Thoracic aorta (tissue), 2 donors: ENCODE data around the gene WDR37. TPM values are rescaled to one million over a fixed set of nuclear protein-coding genes. Genes with fewer than 3 reads are reported as not detected.
"Not testable (repeated sequence)": the region's sequence is repeated elsewhere in the genome, so short reads cannot be mapped to it uniquely, and the experiment has no call there.

Experiments used
- ATAC-seq: fragments of 150-250 bp; one replicate; pipeline ENCODE4 v1.8.0; 2017; ENCODE audit warnings: low read depth; ENCODE audit not compliant: insufficient number of reproducible peaks, low FRiP score
- DNase-seq: peaks from one replicate; pipeline ENCODE4 v3.0.0-alpha.2; 2020; ENCODE audit warnings: low spot score
- H3K27ac ChIP-seq, 2 donors: fragments of 200-600 bp; sonication (generic); 1 replicate in 1 of 2; 2 replicates in 1 of 2; pipeline ENCODE4 v1.5.1; 2016; ENCODE audit warnings: mild to moderate bottlenecking in 2 of 2, moderate library complexity in 2 of 2
- H3K27me3 ChIP-seq: fragments of 200-600 bp; sonication (generic); replicated peaks from 2 replicates; pipeline ENCODE4 v1.6.0; 2016; ENCODE audit warnings: mild to moderate bottlenecking; ENCODE audit not compliant: insufficient read depth
- H3K36me3 ChIP-seq: fragments of 200-600 bp; sonication (generic); one replicate; pipeline ENCODE4 v1.5.1; 2016
- H3K4me1 ChIP-seq, 2 donors: fragments of 200-600 bp; sonication (generic); 1 replicate in 1 of 2; 2 replicates in 1 of 2; pipeline versions ENCODE4 v1.5.1 to v1.6.0; 2016; ENCODE audit warnings: low read depth in 2 of 2, mild to moderate bottlenecking in 1 of 2; ENCODE audit not compliant: control insufficient read depth in 1 of 2
- H3K4me3 ChIP-seq: fragments of 200-600 bp; sonication (generic); 2 replicates; pipeline ENCODE4 v1.5.1; 2016; ENCODE audit warnings: mild to moderate bottlenecking
- H3K9me3 ChIP-seq: fragments of 200-600 bp; sonication (generic); 2 replicates; pipeline ENCODE4 v1.5.1; 2016
- CTCF ChIP-seq: fragments of 200-600 bp; sonication (generic); IDR thresholded peaks from one replicate; pipeline ENCODE4 v1.5.1; 2019; ENCODE audit warnings: antibody characterized with exemption
- total RNA-seq, 2 donors: library from RNA; depleted of rRNA; stranded (reverse); fragments of >200 nt; gene quantifications; one replicate each; pipeline versions ENCODE4 v1.1.0 to v1.2.3, GENCODE V29; 2016

The WDR37 gene
- total RNA-seq: 10 to 100 TPM; 18.3 to 24.6 TPM

GRCh38 chr10:1056326-1057105, at the start of gene WDR37:
WDR37 (plus strand) TSS chr10:1056385; CDS start chr10:1072156, 15,771 bp downstream.
- H3K4me1 ChIP-seq: peaks cover 14 to 37% of the 10 kb centered on the region in 2 donors
- peak; percentile 44 for DNase-seq
- TF ChIP-seq CTCF: no peak
- peak; percentile 83 for ATAC-seq
- H3K27me3 ChIP-seq: no peaks in the 10 kb centered on the region
- H3K4me3 ChIP-seq: peak within 1 kb of the TSS; percentile 92
- no peaks in the 10 kb centered on the region for H3K9me3 ChIP-seq
- H3K27ac ChIP-seq: peak within 1 kb of the TSS; percentile 98 to 99
- H3K36me3 ChIP-seq: no peaks in the 10 kb centered on the region

- peaks cover 7% of the 10 kb centered on the region for H3K9me3 ChIP-seq
- H3K4me3 ChIP-seq: no peak overlapping the region
- no peak for DNase-seq
- H3K27ac ChIP-seq: no peak overlapping the region
- peaks cover 81% of the 10 kb centered on the region for H3K36me3 ChIP-seq
- no peak for ATAC-seq
- H3K4me1 ChIP-seq: no peaks in the 10 kb centered on the region
- H3K27me3 ChIP-seq: no peaks in the 10 kb centered on the region
- TF ChIP-seq CTCF: no peak
Measured at GRCh38 chr10:1006573-1006972, 49.6 kb upstream of the WDR37 start.

- Histone ChIP-seq H3K36me3 (peaks cover 82% of the 10 kb centered on the region), H3K4me1 (no peaks in the 10 kb centered on the region), H3K4me3 (no peak overlapping the region), H3K27ac (no peak overlapping the region), H3K27me3 (no peaks in the 10 kb centered on the region), H3K9me3 (no peaks in the 10 kb centered on the region)
- no peak for TF ChIP-seq CTCF
- no peak for ATAC-seq
- DNase-seq: no peak
Measured at GRCh38 chr10:1007583-1007982, 48.6 kb upstream of the WDR37 start.

GRCh38 chr10:1009071-1009494, 47.1 kb upstream of the WDR37 start:
- ATAC-seq: no peak
- H3K36me3 ChIP-seq: peaks cover 82% of the 10 kb centered on the region
- TF ChIP-seq CTCF: no peak

GRCh38 chr10:1009947-1010346, 46.2 kb upstream of the WDR37 start:
- H3K4me3 ChIP-seq, H3K9me3 ChIP-seq, H3K27me3 ChIP-seq, H3K4me1 ChIP-seq, H3K27ac ChIP-seq, DNase-seq, ATAC-seq: not testable (repeated sequence)
- peaks cover 78% of the 10 kb centered on the region for H3K36me3 ChIP-seq

More at GRCh38 chr10:1009071-1009494, 47.1 kb upstream of the WDR37 start:
- Histone ChIP-seq H3K9me3 (no peaks in the 10 kb centered on the region), H3K27me3 (no peaks in the 10 kb centered on the region), H3K27ac (no peak overlapping the region), H3K4me3 (no peak overlapping the region), H3K4me1 (no peaks in the 10 kb centered on the region)
- no peak for DNase-seq
